Stimulated activated CD4-positive, alpha-beta T cell treated with anti-CD3 and anti-CD28 coated beads, Interleukin-4, amount 100 ng/mL, for 1 hour (primary cell): ENCODE data around the gene ANO9.
"Not testable (repeated sequence)": the region's sequence is repeated elsewhere in the genome, so short reads cannot be mapped to it uniquely, and the experiment has no call there.

Experiments
- DNase-seq: peaks from one replicate; pipeline ENCODE4 v3.0.0-alpha.2; 2020

Gene ANO9

GRCh38 chr11:399731-400211 is 42.0 kb downstream of the ANO9 start:
- DNase-seq, result no peak

- DNase-seq, result no peak
Observed at GRCh38 chr11:398826-399225, 43.0 kb downstream of the ANO9 start.

GRCh38 chr11:396948-397548 is 44.8 kb downstream of the ANO9 start:
- DNase-seq, result no peak

- no peak for DNase-seq
Observed at GRCh38 chr11:396511-396947, 45.3 kb downstream of the ANO9 start.

GRCh38 chr11:395866-396265 is 45.9 kb downstream of the ANO9 start:
- DNase-seq, result no peak

GRCh38 chr11:394858-395655 is 46.8 kb downstream of the ANO9 start:
- DNase-seq, result no peak

- no peak for DNase-seq
Observed at GRCh38 chr11:394034-394857, 47.6 kb downstream of the ANO9 start, which contains the start of gene PKP3. Gene PKP3, plus strand, starts transcription at chr11:394209. Its CDS starts 84 bp downstream, at chr11:394293.

GRCh38 chr11:393219-394033 is 48.4 kb downstream of the ANO9 start:
- DNase-seq, result peak; percentile 51

- DNase-seq, result no peak
Observed at GRCh38 chr11:392102-392777, 49.6 kb downstream of the ANO9 start.

GRCh38 chr11:391117-392017 is 50.4 kb downstream of the ANO9 start:
- no peak for DNase-seq

- no peak for DNase-seq
Observed at GRCh38 chr11:390175-390574, 51.6 kb downstream of the ANO9 start.

- not testable (repeated sequence) for DNase-seq
Observed at GRCh38 chr11:389369-389768, 52.4 kb downstream of the ANO9 start.

- DNase-seq, result no peak
Observed at GRCh38 chr11:387193-387793, 54.5 kb downstream of the ANO9 start.

GRCh38 chr11:386483-386882 is 55.3 kb downstream of the ANO9 start:
- no peak for DNase-seq

- DNase-seq, result no peak
Observed at GRCh38 chr11:385594-386351, 56.0 kb downstream of the ANO9 start.

- DNase-seq, result no peak
Observed at GRCh38 chr11:384511-384910, 57.3 kb downstream of the ANO9 start.

GRCh38 chr11:383431-383830 is 58.4 kb downstream of the ANO9 start:
- no peak for DNase-seq

- no peak for DNase-seq
Observed at GRCh38 chr11:382081-382629, 59.7 kb downstream of the ANO9 start.

GRCh38 chr11:381501-382072 is 60.2 kb downstream of the ANO9 start:
- DNase-seq, result no peak
